ENCODE data around the gene RBM47. TPM values are rescaled to one million over a fixed set of nuclear protein-coding genes. Genes with fewer than 3 reads are reported as not detected.
A peak's percentile ranks its signal among the peaks of the same experiment; 100 is the strongest.
"Not testable (repeated sequence)": the region's sequence is repeated elsewhere in the genome, so short reads cannot be mapped to it uniquely, and the experiment has no call there.

The RBM47 gene
- total RNA-seq, 1 donor from 2014 or later = 61.1 TPM

DNA sequence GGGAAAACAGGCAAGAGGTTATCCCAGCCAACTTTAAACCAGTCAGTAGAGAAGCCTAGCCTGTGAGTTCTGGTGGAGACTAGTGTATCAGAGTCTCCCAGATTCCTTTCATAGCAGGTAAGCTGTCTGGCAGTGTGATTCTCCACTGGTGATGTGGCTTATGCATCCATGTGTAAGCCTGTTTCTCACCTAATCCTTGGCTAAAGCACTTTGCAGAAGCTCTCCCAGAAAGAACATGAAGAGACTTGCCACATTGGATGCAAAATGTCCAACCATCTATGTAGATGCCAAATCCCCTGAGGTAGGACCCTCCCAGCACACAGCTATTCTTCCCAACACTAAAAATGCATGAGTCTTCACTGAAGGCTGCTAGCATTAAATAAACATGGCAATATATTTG, 182.8 kb downstream of the RBM47 start:
- no peaks in the 10 kb centered on the region for H3K27me3 ChIP-seq
- H3K36me3 ChIP-seq = no peaks in the 10 kb centered on the region
- H3K27ac ChIP-seq = no peak overlapping the region
- peaks cover 4% of the 10 kb centered on the region for H3K4me1 ChIP-seq
- DNase-seq (ENCODE audit: extremely low spot score in 2 of 2) = no peak
- no peak for TF ChIP-seq POLR2A (IDR thresholded peaks at IDR 0.05)
- peak in 1 of 2 donors; percentile 48 for TF ChIP-seq POLR2AphosphoS5 (IDR thresholded peaks at IDR 0.05; ENCODE audit: insufficient read depth in 1 of 2, low read depth in 1 of 2)
- no peak for TF ChIP-seq CTCF (IDR thresholded peaks at IDR 0.05)
- intact Hi-C loops (cut with DNase I) = no loop called here
- H3K4me3 ChIP-seq = no peak overlapping the region
- H3K9me3 ChIP-seq = no peaks in the 10 kb centered on the region

GRCh38 chr4:40446261-40446750, 183.4 kb downstream of the RBM47 start:
- intact Hi-C loops (cut with DNase I); H3K9me3 ChIP-seq; H3K27ac ChIP-seq; H3K4me3 ChIP-seq; H3K4me1 ChIP-seq; DNase-seq (ENCODE audit: extremely low spot score in 2 of 2); H3K36me3 ChIP-seq; H3K27me3 ChIP-seq: not testable (repeated sequence)

GRCh38 chr4:40445671-40446070, 184.0 kb downstream of the RBM47 start:
- Histone ChIP-seq H3K27ac (no peak overlapping the region), H3K4me3 (no peak overlapping the region), H3K4me1 (no peaks in the 10 kb centered on the region), H3K9me3 (no peaks in the 10 kb centered on the region), H3K27me3 (no peaks in the 10 kb centered on the region), H3K36me3 (no peaks in the 10 kb centered on the region)
- intact Hi-C loops (cut with DNase I) = no loop called here
- no peak for TF ChIP-seq POLR2A (IDR thresholded peaks at IDR 0.05)
- no peak for TF ChIP-seq CTCF (IDR thresholded peaks at IDR 0.05)
- no peak for TF ChIP-seq POLR2AphosphoS5 (IDR thresholded peaks at IDR 0.05; ENCODE audit: insufficient read depth in 1 of 2, low read depth in 1 of 2)
- no peak for DNase-seq (ENCODE audit: extremely low spot score in 2 of 2)

DNA sequence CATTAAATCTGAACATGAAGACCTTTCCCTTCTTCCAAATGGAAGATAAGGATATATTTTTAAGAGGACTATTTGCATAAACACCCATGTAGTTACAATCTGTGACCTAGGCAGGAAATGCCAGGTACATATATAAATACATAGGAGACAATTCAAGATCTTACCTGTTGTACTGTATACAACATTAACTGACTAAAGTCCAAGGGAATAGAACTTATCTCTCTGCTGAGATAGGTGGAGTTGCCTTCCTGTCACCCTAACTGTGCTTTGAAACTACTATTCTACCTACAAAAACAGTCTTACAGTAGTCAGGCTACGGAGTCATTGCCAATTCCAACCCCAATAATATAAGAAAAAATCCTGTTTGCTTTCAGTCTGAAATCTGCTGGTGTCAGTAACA, 188.2 kb downstream of the RBM47 start:
- intact Hi-C loops (cut with DNase I) = no loop called here
- Histone ChIP-seq H3K27me3 (no peaks in the 10 kb centered on the region), H3K27ac (no peak overlapping the region), H3K36me3 (peaks cover 0 to 9% of the 10 kb centered on the region in 2 donors), H3K9me3 (no peaks in the 10 kb centered on the region), H3K4me1 (no peaks in the 10 kb centered on the region), H3K4me3 (no peak overlapping the region)
- no peak for TF ChIP-seq POLR2AphosphoS5 (IDR thresholded peaks at IDR 0.05; ENCODE audit: insufficient read depth in 1 of 2, low read depth in 1 of 2)
- no peak for TF ChIP-seq POLR2A (IDR thresholded peaks at IDR 0.05)
- no peak for TF ChIP-seq CTCF (IDR thresholded peaks at IDR 0.05)
- no peak for DNase-seq (ENCODE audit: extremely low spot score in 2 of 2)

GRCh38 chr4:40439519-40439918, 190.1 kb downstream of the RBM47 start:
- Histone ChIP-seq H3K27me3 (no peaks in the 10 kb centered on the region), H3K4me1 (no peaks in the 10 kb centered on the region), H3K4me3 (no peak overlapping the region), H3K9me3 (no peaks in the 10 kb centered on the region), H3K36me3 (peaks cover 0 to 9% of the 10 kb centered on the region in 2 donors), H3K27ac (no peak overlapping the region)
- TF ChIP-seq CTCF (IDR thresholded peaks at IDR 0.05) = no peak
- no peak for TF ChIP-seq POLR2A (IDR thresholded peaks at IDR 0.05)
- TF ChIP-seq POLR2AphosphoS5 (IDR thresholded peaks at IDR 0.05; ENCODE audit: insufficient read depth in 1 of 2, low read depth in 1 of 2) = no peak
- intact Hi-C loops (cut with DNase I) = no loop called here
- DNase-seq (ENCODE audit: extremely low spot score in 2 of 2) = no peak

Data from vagina (tissue), 2 donors.